Measurements from ENCODE around the gene ZNF691.

ZNF691 gene

DNA sequence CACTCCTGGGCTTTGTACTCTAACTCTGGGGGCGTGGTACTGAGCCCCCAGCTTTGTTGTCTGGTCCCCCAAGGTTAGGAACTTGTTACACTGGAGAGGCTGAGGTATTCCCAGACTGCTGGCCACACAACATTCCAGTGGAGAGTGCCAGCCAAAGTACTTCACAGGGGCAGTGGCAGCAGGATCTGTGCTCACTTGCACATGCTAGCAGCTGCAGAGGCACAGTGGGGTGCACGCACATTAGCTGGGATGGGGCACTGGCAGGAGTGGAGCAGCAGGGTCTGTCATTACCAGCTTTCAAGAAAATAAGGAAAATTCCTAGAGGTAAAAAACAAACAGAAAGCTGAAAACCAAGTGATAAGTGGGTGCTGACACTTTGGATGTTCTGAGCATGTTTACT is 31.0 kb downstream of the ZNF691 start:
- no peak overlapping the region for H3K4me3 ChIP-seq (ENCODE audit: low read depth in 1 of 2, low read length in 1 of 2)
- no peaks in the 10 kb centered on the region for H3K36me3 ChIP-seq
- H3K4me1 ChIP-seq (ENCODE audit: control insufficient read depth in 1 of 2, insufficient read depth in 1 of 2, low read depth in 1 of 2, low read length in 1 of 2) = no peaks in the 10 kb centered on the region
- H3K9me3 ChIP-seq = no peaks in the 10 kb centered on the region
- peaks cover 15% of the 10 kb centered on the region for H3K27me3 ChIP-seq
- no peak overlapping the region for H3K27ac ChIP-seq
- TF ChIP-seq, protein P1, sequence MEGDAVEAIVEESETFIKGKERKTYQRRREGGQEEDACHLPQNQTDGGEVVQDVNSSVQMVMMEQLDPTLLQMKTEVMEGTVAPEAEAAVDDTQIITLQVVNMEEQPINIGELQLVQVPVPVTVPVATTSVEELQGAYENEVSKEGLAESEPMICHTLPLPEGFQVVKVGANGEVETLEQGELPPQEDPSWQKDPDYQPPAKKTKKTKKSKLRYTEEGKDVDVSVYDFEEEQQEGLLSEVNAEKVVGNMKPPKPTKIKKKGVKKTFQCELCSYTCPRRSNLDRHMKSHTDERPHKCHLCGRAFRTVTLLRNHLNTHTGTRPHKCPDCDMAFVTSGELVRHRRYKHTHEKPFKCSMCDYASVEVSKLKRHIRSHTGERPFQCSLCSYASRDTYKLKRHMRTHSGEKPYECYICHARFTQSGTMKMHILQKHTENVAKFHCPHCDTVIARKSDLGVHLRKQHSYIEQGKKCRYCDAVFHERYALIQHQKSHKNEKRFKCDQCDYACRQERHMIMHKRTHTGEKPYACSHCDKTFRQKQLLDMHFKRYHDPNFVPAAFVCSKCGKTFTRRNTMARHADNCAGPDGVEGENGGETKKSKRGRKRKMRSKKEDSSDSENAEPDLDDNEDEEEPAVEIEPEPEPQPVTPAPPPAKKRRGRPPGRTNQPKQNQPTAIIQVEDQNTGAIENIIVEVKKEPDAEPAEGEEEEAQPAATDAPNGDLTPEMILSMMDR (IDR thresholded peaks at IDR 0.05) = no peak

DNA sequence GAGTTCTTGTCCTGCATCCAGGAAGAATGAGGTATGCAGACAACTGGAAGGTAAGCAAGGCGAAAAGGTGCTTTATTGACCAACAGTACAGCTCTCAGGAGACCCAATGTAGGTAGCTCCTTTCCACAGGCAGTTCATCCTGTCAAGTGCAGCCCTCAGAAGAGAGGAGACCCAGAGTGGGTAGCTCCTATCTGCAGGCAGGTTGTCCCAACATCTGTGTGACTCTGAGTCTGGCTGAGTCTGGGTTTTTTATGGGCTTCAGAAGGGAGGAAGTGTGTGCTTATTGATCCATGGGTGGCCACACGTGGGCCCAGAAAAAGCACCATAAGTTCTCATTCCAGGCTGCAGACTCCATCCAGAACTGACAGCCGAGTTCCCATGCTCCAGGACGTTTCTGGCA is 34.0 kb downstream of the ZNF691 start:
- Histone ChIP-seq H3K36me3 (no peaks in the 10 kb centered on the region), H3K4me1 (ENCODE audit: control insufficient read depth in 1 of 2, insufficient read depth in 1 of 2, low read depth in 1 of 2, low read length in 1 of 2) (no peaks in the 10 kb centered on the region), H3K9me3 (no peaks in the 10 kb centered on the region), H3K27ac (no peak overlapping the region), H3K4me3 (ENCODE audit: low read depth in 1 of 2, low read length in 1 of 2) (no peak overlapping the region), H3K27me3 (peaks cover 28% of the 10 kb centered on the region)
- TF ChIP-seq, protein P1 (IDR thresholded peaks at IDR 0.05) = no peak

DNA sequence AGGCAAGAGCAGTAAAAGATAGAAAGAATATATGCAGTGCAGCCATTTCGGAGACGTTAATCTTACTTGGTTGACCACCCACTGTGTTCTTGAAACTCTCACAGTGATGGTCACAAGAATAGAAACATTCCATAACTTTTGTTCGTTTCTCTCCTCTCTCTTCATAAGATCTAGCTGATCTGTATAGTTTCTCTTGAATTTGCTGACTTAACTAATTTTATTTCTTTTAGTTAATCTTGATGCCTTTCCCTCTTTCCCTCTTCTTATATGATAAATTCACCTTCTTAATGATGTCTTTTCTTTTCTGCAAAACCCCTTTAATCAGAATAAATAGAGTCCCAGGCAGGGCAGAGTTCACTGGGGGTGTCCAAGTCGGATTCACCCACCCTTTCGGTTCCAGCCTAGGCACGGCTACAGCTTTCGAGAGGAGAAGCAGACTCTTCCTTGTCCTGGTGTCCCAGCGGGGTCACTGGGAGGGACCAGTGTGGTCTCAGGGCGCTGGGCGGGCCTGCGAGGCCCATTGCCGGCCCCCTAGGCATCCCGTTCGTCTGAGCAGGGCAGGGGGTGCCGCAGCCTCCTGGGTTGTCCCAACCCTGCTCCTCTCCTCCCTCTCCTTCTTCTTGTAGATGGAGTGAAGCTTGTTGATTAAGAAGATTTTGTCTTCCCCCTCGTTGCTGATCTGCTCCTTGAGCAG is 39.8 kb downstream of the ZNF691 start:
- Histone ChIP-seq H3K36me3 (no peaks in the 10 kb centered on the region), H3K27me3 (peaks cover 13% of the 10 kb centered on the region), H3K4me1 (ENCODE audit: control insufficient read depth in 1 of 2, insufficient read depth in 1 of 2, low read depth in 1 of 2, low read length in 1 of 2) (no peaks in the 10 kb centered on the region), H3K9me3 (no peaks in the 10 kb centered on the region), H3K27ac (no peak overlapping the region), H3K4me3 (ENCODE audit: low read depth in 1 of 2, low read length in 1 of 2) (no peak overlapping the region)
- TF ChIP-seq, protein P1 (IDR thresholded peaks at IDR 0.05) = no peak

DNA sequence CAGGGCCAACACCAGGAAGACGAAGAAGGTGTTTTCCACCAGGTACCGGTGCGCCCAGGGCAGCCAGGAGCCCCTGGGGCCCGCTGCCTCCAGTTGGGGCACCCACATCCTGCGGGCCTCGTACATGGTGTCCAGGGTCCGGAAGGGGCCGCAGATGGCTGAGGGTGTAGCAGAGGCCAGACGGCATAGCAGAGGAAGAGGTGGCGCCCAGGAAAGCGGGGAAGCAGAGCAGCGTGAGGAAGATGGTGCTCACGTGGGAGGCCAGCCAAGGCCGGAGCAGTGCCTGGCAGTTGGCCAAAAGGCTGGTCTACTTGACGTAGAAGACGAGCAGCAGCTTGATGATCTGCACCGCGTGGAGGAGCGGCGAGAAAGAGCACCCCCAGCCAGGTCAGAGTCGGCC is 40.4 kb downstream of the ZNF691 start:
- Histone ChIP-seq H3K4me3 (ENCODE audit: low read depth in 1 of 2, low read length in 1 of 2) (no peak overlapping the region), H3K9me3 (no peaks in the 10 kb centered on the region), H3K4me1 (ENCODE audit: control insufficient read depth in 1 of 2, insufficient read depth in 1 of 2, low read depth in 1 of 2, low read length in 1 of 2) (no peaks in the 10 kb centered on the region), H3K27me3 (peaks cover 13% of the 10 kb centered on the region), H3K36me3 (no peaks in the 10 kb centered on the region), H3K27ac (no peak overlapping the region)
- TF ChIP-seq, protein P1 (IDR thresholded peaks at IDR 0.05) = no peak

DNA sequence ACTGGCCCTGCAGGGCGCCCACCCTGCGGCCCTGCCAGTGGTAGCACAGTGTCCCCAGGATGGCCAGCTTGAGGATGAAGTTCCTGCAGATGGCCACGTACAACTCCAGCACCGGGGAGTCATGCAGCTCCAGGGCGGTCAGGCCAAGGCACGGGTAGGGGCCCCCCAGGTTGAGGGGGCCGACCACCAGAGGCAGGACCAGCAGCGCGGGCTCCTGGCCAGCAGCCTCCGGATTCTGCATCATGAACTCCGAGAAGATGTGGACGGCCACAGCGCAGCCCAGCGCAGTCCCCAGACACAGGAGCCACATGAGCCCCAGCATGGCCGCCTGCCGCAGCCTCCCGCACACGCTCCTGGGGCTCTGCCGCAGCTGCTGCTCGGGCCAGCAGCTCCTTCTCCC is 41.0 kb downstream of the ZNF691 start:
- no peak overlapping the region for H3K4me3 ChIP-seq (ENCODE audit: low read depth in 1 of 2, low read length in 1 of 2)
- no peaks in the 10 kb centered on the region for H3K36me3 ChIP-seq
- H3K27me3 ChIP-seq = peaks cover 13% of the 10 kb centered on the region
- no peaks in the 10 kb centered on the region for H3K9me3 ChIP-seq
- H3K27ac ChIP-seq = no peak overlapping the region
- TF ChIP-seq, protein P1 (IDR thresholded peaks at IDR 0.05) = no peak
- no peaks in the 10 kb centered on the region for H3K4me1 ChIP-seq (ENCODE audit: control insufficient read depth in 1 of 2, insufficient read depth in 1 of 2, low read depth in 1 of 2, low read length in 1 of 2)
